ENCODE data around the gene PFN1.
A peak's percentile ranks its signal among the peaks of the same experiment; 100 is the strongest.

Gene PFN1

DNA sequence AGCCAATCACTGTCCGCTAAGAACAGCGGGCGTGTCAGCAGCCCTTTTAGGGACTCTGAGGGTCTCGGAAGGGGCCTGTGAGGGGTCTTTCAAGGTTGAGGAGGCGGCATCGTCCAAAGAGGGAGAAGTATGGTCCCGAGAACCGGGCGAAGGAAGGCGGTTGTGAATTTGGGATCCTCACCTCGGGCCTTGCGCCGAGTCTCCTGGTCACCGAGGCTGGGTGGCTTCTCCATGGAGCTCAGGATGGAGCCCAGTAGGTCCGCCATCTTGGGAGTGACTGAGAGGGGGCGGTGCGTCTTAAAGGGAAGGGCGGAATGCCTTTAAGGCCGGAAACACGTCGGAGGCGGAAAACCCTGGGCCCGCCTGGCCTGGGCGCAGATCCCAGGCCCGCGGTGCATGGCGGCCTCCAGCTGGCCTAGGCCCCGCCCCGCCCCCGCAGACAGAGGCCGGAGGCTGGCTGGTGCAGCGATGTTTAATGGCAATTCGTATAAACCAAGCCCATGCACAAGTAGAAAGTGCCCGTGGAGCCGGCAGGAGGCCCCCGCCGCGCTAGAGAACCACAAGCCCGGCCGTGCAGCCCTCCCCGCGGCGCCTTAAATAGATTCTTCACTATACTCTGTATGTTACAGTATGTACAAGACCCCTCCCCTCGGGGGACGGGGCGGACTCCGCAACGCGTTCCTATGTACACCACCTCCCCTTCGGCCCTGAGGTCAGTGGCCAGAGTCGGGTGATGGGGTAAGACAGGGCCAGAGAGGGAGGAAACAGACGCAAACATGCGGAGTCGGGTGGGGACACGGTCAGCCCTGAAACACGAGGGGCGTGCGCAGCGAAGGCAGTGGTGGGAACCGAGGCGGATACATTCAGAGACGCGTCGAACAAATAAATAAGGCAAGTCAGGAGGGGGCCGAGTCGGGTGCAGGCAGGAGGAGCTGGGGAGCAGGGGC lies 19.5 kb upstream of the PFN1 start, which contains the start of gene SPAG7:
SPAG7 (minus strand) TSS at position 279 of the 947 bp plus-strand sequence; CDS start at position 266, 13 bp downstream.
- peak; percentile 97 for DNase-seq (ENCODE audit: low read depth)

DNA sequence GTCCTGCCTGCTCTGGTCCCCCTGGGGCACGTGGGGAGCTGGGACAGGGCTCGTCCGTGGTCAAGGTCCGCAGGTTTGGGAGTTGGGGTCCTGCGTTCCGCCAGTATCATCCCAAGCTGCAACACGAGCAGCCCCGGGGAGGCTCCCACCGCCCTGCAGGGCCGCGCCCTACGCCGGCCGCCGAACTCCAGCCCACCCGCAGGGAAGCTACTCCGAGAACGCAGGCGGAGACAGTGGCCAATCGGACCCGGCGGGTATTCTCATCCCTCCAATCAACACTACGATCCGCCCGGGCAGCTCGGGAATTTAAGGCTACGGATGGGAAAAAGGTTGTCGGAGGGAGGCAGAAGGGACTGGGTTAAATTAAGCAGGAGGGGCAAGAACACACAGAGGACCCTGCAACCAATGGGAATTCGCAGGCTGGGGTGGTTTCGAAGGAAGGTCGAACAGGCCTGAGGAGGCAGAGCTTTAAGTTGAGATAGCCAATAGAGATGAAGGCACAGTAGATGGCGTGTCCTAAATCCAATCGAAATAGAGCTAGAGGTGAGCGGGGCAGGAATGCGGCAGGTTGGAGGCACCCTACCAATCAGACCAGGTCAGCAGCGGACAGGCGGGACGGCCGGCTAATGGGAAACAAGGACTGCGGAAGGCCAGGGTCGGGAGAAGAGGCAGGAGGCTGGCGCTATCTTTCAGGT lies 18.7 kb upstream of the PFN1 start:
- DNase-seq (ENCODE audit: low read depth): peak; percentile 100

- no peak for DNase-seq (ENCODE audit: low read depth)
Measured at GRCh38 chr17:4965311-4965986, 17.1 kb upstream of the PFN1 start.

- no peak for DNase-seq (ENCODE audit: low read depth)
Measured at GRCh38 chr17:4960279-4960922, 12.1 kb upstream of the PFN1 start.

DNA sequence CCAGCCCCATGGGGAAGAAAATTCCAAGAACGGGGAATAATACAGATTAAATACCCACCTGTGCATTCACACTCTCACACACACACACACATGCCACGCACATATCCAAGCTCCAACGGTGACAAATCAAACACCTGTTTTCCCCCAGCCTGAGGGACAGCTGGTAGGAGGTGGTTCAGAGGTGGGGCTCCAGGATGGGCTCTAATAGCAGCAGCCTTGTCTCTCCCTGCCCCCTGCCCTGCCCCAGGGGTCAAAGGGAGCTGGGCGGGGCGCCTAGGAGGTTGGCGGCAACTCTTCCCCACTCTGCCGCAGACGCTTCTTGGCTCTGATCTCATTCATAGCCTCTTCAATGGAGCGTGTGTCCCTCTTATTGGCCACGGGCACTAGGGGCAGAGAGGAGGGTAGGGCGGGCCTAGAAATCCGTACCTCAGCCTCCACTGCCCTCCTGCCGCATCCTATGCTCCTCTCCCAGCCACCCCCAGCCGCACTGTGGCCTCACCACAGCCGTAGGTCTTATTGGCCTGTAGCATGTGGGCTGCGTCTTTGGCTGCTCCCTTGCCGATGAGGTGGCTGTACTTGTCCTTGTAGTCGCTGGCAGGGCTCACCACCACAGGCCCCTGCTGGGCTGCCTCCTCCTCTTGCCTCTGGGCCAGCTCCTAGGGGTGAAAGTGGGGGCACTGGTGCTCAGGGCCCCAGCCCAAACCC lies 11.1 kb upstream of the PFN1 start:
- DNase-seq (ENCODE audit: low read depth): no peak

DNA sequence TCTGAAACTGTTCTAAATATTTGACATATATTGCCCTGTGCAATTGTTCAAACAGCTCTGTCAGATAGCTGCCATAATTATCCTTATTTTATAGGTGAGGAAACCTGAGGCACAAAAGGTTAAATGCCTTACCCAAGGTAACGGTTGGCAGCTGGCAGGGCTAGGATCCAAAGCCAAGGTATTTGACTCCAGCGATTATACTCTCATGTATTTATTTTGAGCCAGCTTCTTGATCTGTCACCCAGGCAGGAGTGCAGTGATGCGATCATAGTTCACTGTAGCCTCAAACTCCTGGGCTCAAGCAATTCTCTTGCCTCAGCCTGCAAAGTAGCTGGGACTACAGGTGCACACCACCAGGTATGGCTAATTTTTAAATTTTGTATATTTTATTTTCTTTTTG lies 9.8 kb upstream of the PFN1 start:
- no peak for DNase-seq (ENCODE audit: low read depth)

DNA sequence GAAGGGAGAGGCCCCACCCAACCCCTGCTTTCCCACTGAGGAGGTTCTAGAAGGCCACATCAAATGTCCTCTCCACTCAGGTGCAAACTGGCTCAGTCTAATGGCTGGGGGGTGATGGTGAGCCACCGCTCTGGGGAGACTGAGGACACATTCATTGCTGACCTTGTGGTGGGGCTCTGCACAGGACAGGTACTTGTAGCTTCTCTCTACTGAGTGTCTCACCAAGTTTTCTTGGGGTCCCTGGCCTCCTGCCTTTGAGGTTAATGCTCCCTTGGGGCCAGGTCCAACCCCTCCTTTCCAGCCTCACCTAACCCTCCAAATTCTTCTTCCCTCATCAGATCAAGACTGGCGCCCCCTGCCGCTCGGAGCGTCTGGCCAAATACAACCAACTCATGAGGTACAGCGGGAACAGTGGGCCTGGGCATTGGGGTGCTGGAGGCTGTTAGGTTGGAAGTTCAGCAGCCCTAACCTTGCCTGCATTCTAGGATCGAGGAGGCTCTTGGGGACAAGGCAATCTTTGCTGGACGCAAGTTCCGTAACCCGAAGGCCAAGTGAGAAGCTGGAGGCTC lies 8.2 kb upstream of the PFN1 start:
- DNase-seq (ENCODE audit: low read depth): no peak

GRCh38 chr17:4955091-4955490 lies 6.8 kb upstream of the PFN1 start:
- no peak for DNase-seq (ENCODE audit: low read depth)

DNA sequence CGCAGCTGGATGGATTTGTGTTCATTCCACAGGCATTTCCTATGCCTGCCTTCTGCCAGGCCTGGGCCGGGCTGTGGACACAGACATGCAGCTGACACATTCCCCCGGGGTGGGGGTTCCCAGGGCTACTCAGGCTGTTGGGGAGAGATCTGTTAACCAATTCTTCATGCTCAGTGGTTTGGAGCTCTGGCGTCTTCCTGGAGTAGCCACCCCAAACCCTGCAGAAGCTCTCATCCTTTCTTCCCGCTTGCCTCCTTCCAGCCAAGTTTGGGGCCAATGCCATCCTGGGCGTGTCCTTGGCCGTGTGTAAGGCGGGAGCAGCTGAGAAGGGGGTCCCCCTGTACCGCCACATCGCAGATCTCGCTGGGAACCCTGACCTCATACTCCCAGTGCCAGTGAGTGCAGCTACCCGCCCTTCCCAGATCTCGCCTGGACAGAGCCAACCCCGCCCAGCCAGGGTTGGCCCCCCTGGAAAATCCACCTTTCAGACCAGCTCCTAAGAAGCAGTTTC lies 5.2 kb upstream of the PFN1 start:
- DNase-seq (ENCODE audit: low read depth): peak; percentile 60

DNA sequence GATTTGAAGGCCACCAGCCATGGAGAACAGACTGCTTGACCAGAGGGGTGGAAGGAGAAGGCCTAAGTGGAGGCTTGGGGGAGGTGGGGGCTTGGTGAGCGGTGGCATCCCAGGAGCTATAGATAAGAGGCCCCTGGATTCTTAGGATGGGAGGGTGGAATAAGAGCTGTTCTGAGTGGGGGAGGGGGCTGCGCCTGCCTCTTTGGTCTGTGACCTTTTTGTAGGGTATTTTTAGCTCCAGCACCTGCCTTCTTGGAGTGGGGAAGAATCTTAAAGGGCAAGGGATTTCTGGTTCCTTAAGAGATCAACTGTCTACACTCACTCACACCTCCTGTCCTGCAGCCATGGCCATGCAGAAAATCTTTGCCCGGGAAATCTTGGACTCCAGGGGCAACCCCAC lies 3.2 kb upstream of the PFN1 start:
- DNase-seq (ENCODE audit: low read depth): no peak

DNA sequence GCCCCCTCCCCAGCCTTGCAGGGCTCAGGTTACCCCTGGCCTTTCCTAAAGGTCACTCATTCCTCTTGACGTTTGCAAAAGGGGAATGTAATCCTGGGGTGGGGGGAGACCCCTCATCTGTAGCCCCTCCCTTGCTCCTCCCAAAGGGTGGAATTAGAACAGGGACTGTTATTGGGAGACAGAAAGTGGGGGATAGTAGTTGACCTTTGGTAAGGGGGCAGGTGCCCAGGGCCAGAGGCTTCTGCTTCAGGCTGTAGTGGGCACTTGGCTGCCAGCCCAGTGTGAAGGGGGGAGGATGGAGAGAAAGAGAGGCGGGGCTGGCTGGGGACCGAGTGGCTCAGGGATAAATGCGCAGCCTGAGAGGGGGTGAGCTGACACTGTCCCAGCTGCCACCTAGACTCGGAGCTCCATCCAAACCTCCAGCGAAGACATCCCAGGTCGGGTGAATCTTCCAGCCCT lies 2.4 kb upstream of the PFN1 start, which contains the start of gene ENO3:
ENO3 (plus strand) TSS at position 374 of the 459 bp plus-strand sequence. CDS start 711 bp downstream, outside the sequence.
- no peak for DNase-seq (ENCODE audit: low read depth)

DNA sequence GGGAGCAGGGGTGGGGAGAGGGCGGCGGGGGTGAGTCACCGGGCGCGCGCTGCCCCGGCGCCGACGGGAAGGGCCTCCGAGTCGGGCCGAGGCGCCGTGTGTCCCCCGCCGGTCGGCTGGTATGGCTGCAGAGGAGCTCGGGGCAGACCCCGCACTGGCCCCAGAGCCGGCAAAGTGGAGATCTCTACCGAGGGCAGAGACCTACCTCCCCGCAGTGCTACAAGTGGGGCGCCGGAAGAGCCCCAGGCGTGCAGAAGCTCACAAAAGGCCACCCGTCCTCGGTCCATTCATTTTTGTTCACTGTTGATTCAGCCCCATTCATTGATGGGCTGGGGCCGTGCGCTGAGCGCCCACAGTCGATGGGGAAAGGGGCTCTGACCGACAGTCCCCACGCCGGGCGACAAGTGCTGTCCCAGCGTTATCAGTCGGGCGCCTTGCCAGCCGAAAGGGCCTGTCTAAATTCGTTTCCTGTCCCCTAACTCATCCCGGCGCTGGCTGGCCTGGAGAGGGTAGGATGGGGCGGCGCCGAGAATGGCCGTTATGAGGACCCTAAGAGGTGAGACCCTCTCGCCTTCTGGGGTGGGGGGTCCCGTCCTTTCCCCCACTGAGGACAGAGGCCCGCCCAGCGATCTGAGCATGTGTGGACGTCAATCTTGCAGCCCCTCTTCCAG lies 1.9 kb upstream of the PFN1 start:
- no peak for DNase-seq (ENCODE audit: low read depth)

DNA sequence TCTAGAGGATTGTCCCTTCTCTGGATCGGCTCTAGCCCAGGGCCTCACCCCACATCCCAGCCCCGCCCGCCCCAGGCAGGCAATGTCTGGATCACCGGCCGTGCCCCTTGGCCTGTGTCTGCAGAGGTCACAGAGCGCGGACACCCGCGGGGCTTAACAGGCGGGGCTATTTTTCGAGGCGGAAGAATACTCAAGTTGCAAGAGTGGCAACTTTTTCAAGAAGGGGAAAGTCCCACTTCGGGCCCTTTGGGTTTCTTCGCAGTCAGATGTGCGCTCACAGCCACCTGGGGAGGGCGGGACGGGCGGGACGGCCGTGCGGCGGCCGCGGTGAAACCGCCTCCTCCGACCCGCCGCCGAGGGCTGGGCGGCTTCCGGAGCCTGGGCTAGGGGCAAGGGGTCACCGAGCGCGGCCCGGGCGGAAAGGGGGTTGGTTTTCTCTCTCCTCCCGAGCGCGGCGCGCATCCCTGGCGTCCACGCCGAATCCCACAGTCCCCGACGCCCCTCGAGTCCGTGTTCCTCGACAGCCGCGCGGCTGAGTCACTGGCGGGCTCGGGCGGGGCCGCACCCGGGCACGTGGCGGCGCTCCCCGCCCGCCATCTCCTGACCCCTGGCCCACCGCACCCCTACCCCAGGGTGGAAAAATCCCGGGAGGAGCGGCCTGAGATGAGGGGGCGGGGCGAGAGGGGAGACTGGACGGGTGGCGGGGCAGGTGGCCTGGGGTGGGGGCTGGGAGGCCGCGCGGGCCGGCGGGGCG lies 1.2 kb upstream of the PFN1 start:
- peak; percentile 62 for DNase-seq (ENCODE audit: low read depth)

GRCh38 chr17:4948931-4949320 lies 596 bp upstream of the PFN1 start:
- peak; percentile 86 for DNase-seq (ENCODE audit: low read depth)

DNA sequence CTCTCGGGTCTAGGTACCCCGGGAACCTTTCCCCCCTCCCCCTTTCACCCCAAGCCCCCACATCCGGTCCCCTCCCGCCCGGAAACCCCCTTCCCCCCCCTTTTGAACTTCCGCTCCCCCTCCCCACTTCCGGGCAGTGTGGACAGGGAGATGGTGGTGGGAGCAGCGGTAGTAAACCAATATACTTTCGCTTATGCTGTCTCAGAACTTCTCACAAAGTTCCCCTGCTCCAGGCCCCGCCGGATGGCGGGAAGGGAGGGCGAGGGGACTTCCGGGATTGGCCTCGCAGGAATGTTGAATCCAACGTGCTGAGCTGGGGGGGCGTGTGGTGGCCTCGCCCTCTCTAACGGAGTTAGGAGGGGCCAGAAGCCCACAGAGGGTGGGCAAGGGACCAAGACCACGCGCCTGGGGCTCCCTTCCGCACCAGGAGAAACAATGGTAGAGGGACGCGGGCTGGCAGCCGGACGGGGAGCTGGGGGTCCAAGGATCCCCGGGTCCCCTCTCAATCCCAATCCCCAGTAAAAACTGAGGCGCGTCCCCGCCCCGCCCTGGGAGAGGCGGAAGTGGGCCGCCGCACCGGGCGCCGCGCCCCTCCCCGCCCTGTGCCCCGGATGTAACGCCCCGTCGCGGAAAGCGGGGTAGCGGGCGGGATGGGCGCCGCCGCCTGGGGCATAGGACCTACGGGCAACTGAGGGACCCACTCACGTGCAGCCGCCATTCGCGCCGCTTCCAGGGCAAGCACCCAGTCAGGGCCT lies 742 bp downstream of the PFN1 start:
- DNase-seq (ENCODE audit: low read depth): peak; percentile 54

DNA sequence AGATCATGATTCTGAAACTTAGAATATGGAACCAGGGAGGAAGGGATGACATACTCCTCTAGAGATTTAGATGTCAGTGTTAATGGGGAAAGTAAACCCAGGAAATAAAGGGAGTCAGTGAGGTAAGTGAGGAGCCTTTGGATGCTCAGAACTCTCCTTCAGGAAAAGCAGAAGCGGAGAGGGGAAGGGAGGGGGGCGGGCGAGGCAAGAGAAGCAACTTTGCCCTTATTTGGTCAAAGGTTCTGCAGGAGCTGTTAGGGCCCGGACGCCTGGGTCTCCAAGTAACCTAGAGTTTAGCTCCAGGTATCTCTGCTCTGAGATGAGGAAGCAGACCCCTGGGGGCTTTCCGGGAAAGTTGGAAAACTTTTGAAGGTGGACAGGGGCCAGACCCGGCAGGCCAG lies 1.3 kb downstream of the PFN1 start:
- no peak for DNase-seq (ENCODE audit: low read depth)

DNA sequence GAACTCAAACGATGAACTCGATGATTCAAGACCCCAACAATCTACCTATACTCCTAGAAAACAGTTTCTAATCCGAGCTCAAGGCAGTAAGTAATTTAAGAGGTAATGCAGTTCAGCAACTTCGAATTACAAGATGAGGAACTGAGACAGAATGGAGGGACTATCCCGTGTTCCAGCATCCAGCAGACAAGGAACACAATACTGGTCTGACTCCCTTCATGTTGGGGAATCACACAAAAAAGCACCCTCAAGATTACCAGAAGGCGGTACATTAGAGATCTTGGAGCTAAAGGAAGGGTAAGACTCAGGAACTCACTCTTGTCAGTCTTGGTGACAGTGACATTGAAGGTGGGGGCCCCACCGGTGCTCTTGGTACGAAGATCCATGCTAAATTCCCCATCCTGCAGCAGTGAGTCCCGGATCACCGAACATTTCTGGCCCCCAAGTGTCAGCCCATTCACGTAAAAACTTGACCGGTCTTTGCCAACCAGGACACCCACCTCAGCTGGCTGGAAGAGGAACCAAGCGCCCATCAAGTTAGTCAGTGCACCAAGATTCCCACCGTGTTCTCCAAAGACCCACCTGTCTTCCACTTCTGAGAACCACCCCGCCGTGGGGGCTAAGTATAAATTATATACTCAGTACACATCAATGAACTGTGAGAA lies 1.9 kb downstream of the PFN1 start:
- no peak for DNase-seq (ENCODE audit: low read depth)

DNA sequence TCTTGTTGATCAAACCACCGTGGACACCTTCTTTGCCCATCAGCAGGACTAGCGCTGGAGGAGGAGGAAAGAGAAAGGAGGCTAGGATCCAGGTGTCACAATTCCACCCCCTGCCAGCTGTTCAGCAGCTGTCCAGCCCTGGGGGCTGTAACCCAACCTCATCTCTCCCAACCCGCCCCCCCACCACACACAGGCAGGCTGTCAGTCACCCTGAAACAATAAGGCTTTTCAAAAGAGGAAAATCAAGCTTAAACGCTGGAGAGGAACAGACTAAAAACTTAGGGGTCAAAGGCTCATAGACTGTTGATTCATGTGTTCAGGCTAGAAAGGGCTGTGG lies 2.4 kb downstream of the PFN1 start:
- DNase-seq (ENCODE audit: low read depth): no peak

All from amniotic epithelial cell (primary cell).